H1 (cell line): Measurements from ENCODE around the gene MAGI2.

ENCODE experiments used
- POLR2AphosphoS5 ChIP-seq: IDR thresholded peaks from 2 replicates; pipeline ENCODE4 v1.6.1; 2011; ENCODE audit warnings: low read depth, low read length
- SP1 ChIP-seq: IDR thresholded peaks from 2 replicates; pipeline ENCODE4 v1.6.1; 2011; ENCODE audit warnings: low read depth, low read length
- TBP ChIP-seq: IDR thresholded peaks from 2 replicates; pipeline ENCODE4 v1.6.1; 2011; ENCODE audit warnings: low read depth, low read length, improper control_type of control experiment
- TF ChIP-seq, protein P1 (sequence below): fragments of 300-600 bp; sonication (generic); IDR thresholded peaks from 2 replicates; pipeline ENCODE4 v1.7.1; 2012; ENCODE audit warnings: low read length, moderate library complexity, mild to moderate bottlenecking, inconsistent platforms; ENCODE audit not compliant: insufficient replicate concordance
- TF ChIP-seq, protein P2 (sequence below), 3 experiments: IDR thresholded peaks; 1 replicate in 2 of 3; 2 replicates in 1 of 3; pipeline versions ENCODE4 v1.5.1 to v1.6.1; 2011; ENCODE audit warnings: low read length in 3 of 3, mild to moderate bottlenecking in 3 of 3, inconsistent platforms in 2 of 3, low read depth in 1 of 3, moderate library complexity in 1 of 3; ENCODE audit not compliant: insufficient read depth in 1 of 3; ENCODE audit errors: control extremely low read depth in 1 of 3
- TF ChIP-seq, protein P3 (sequence below): IDR thresholded peaks from 2 replicates; pipeline ENCODE4 v1.6.1; 2011; ENCODE audit warnings: low read depth, mild to moderate bottlenecking, low read length; ENCODE audit not compliant: insufficient read depth

DNA sequence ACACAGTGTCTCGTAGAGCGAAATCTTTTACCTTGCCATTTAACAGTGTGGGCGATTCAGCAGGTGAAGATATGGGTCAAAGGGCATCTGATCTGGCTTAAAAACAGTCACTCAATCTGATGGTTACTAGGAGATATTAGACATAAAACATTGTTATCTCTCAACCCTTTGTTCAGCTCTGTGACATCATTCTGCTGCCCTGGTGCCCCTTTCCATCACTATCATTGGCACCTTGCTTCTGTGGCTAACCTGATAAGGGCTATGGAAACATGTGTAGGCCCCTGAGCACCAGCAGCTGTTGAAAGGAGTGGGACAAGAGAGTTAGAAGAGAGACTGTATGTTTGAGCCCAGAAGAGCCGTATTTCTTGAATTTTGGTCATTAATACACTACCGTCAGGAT lies 1004.6 kb downstream of the MAGI2 start:
- TF ChIP-seq, protein P1, sequence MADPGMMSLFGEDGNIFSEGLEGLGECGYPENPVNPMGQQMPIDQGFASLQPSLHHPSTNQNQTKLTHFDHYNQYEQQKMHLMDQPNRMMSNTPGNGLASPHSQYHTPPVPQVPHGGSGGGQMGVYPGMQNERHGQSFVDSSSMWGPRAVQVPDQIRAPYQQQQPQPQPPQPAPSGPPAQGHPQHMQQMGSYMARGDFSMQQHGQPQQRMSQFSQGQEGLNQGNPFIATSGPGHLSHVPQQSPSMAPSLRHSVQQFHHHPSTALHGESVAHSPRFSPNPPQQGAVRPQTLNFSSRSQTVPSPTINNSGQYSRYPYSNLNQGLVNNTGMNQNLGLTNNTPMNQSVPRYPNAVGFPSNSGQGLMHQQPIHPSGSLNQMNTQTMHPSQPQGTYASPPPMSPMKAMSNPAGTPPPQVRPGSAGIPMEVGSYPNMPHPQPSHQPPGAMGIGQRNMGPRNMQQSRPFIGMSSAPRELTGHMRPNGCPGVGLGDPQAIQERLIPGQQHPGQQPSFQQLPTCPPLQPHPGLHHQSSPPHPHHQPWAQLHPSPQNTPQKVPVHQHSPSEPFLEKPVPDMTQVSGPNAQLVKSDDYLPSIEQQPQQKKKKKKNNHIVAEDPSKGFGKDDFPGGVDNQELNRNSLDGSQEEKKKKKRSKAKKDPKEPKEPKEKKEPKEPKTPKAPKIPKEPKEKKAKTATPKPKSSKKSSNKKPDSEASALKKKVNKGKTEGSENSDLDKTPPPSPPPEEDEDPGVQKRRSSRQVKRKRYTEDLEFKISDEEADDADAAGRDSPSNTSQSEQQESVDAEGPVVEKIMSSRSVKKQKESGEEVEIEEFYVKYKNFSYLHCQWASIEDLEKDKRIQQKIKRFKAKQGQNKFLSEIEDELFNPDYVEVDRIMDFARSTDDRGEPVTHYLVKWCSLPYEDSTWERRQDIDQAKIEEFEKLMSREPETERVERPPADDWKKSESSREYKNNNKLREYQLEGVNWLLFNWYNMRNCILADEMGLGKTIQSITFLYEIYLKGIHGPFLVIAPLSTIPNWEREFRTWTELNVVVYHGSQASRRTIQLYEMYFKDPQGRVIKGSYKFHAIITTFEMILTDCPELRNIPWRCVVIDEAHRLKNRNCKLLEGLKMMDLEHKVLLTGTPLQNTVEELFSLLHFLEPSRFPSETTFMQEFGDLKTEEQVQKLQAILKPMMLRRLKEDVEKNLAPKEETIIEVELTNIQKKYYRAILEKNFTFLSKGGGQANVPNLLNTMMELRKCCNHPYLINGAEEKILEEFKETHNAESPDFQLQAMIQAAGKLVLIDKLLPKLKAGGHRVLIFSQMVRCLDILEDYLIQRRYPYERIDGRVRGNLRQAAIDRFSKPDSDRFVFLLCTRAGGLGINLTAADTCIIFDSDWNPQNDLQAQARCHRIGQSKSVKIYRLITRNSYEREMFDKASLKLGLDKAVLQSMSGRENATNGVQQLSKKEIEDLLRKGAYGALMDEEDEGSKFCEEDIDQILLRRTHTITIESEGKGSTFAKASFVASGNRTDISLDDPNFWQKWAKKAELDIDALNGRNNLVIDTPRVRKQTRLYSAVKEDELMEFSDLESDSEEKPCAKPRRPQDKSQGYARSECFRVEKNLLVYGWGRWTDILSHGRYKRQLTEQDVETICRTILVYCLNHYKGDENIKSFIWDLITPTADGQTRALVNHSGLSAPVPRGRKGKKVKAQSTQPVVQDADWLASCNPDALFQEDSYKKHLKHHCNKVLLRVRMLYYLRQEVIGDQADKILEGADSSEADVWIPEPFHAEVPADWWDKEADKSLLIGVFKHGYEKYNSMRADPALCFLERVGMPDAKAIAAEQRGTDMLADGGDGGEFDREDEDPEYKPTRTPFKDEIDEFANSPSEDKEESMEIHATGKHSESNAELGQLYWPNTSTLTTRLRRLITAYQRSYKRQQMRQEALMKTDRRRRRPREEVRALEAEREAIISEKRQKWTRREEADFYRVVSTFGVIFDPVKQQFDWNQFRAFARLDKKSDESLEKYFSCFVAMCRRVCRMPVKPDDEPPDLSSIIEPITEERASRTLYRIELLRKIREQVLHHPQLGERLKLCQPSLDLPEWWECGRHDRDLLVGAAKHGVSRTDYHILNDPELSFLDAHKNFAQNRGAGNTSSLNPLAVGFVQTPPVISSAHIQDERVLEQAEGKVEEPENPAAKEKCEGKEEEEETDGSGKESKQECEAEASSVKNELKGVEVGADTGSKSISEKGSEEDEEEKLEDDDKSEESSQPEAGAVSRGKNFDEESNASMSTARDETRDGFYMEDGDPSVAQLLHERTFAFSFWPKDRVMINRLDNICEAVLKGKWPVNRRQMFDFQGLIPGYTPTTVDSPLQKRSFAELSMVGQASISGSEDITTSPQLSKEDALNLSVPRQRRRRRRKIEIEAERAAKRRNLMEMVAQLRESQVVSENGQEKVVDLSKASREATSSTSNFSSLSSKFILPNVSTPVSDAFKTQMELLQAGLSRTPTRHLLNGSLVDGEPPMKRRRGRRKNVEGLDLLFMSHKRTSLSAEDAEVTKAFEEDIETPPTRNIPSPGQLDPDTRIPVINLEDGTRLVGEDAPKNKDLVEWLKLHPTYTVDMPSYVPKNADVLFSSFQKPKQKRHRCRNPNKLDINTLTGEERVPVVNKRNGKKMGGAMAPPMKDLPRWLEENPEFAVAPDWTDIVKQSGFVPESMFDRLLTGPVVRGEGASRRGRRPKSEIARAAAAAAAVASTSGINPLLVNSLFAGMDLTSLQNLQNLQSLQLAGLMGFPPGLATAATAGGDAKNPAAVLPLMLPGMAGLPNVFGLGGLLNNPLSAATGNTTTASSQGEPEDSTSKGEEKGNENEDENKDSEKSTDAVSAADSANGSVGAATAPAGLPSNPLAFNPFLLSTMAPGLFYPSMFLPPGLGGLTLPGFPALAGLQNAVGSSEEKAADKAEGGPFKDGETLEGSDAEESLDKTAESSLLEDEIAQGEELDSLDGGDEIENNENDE = no peak
- TF ChIP-seq, protein P2, sequence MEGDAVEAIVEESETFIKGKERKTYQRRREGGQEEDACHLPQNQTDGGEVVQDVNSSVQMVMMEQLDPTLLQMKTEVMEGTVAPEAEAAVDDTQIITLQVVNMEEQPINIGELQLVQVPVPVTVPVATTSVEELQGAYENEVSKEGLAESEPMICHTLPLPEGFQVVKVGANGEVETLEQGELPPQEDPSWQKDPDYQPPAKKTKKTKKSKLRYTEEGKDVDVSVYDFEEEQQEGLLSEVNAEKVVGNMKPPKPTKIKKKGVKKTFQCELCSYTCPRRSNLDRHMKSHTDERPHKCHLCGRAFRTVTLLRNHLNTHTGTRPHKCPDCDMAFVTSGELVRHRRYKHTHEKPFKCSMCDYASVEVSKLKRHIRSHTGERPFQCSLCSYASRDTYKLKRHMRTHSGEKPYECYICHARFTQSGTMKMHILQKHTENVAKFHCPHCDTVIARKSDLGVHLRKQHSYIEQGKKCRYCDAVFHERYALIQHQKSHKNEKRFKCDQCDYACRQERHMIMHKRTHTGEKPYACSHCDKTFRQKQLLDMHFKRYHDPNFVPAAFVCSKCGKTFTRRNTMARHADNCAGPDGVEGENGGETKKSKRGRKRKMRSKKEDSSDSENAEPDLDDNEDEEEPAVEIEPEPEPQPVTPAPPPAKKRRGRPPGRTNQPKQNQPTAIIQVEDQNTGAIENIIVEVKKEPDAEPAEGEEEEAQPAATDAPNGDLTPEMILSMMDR (IDR thresholded peaks at IDR 0.05; ENCODE audit: control extremely low read depth in 1 of 3, insufficient read depth in 1 of 3, low read depth in 1 of 3, low read length in 3 of 3) = no peak
- TF ChIP-seq TBP (no peak), SP1 (no peak), POLR2AphosphoS5 (no peak)
- TF ChIP-seq, protein P3, sequence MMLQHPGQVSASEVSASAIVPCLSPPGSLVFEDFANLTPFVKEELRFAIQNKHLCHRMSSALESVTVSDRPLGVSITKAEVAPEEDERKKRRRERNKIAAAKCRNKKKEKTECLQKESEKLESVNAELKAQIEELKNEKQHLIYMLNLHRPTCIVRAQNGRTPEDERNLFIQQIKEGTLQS = no peak
